H9 (cell line): ENCODE measurements around the gene CHN1. TPM values are rescaled to one million over a fixed set of nuclear protein-coding genes. Genes with fewer than 3 reads are reported as not detected.
A peak's percentile ranks its signal among the peaks of the same experiment; 100 is the strongest.

ENCODE experiments used
- DNase-seq: peaks from one replicate; pipeline ENCODE4 v3.0.0-alpha.2; 2017
- H2AFZ ChIP-seq: one replicate; pipeline ENCODE4 v1.6.1; 2013; ENCODE audit warnings: mild to moderate bottlenecking, low read length, control low read depth, moderate library complexity
- H2AK5ac ChIP-seq: 2 replicates; pipeline ENCODE4 v1.6.1; 2013; ENCODE audit warnings: low read length, control low read depth, mixed read lengths; ENCODE audit not compliant: insufficient read length
- H2BK120ac ChIP-seq: one replicate; pipeline ENCODE4 v1.6.1; 2013; ENCODE audit warnings: low read depth, mild to moderate bottlenecking, low read length, control low read depth, inconsistent platforms; ENCODE audit not compliant: poor library complexity, severe bottlenecking
- H2BK12ac ChIP-seq: 2 replicates; pipeline ENCODE4 v1.6.1; 2013; ENCODE audit warnings: low read length, control low read depth, mixed read lengths, low read depth; ENCODE audit not compliant: insufficient read length
- H2BK15ac ChIP-seq: 2 replicates; pipeline ENCODE4 v1.6.1; 2013; ENCODE audit warnings: low read depth, low read length, control low read depth
- H2BK20ac ChIP-seq: one replicate; pipeline ENCODE4 v1.6.1; 2013; ENCODE audit warnings: low read depth, mild to moderate bottlenecking, low read length, control low read depth, inconsistent platforms; ENCODE audit not compliant: poor library complexity, severe bottlenecking
- H2BK5ac ChIP-seq: 2 replicates; pipeline ENCODE4 v1.6.1; 2013; ENCODE audit warnings: low read length, control low read depth, mixed read lengths; ENCODE audit not compliant: insufficient read length
- H3K14ac ChIP-seq: 2 replicates; pipeline ENCODE4 v1.6.1; 2013; ENCODE audit warnings: low read length, control low read depth; ENCODE audit not compliant: insufficient read depth
- H3K18ac ChIP-seq: 2 replicates; pipeline ENCODE4 v1.6.1; 2013; ENCODE audit warnings: low read depth, mild to moderate bottlenecking, mixed read lengths, low read length, control low read depth; ENCODE audit not compliant: insufficient read length
- H3K23ac ChIP-seq: 2 replicates; pipeline ENCODE4 v1.6.1; 2013; ENCODE audit warnings: low read length, control low read depth, mixed read lengths, low read depth; ENCODE audit not compliant: insufficient read length
- H3K23me2 ChIP-seq: 2 replicates; pipeline ENCODE4 v1.6.1; 2013; ENCODE audit warnings: low read depth, mild to moderate bottlenecking, mixed read lengths, low read length, control low read depth; ENCODE audit not compliant: insufficient read length, poor library complexity, severe bottlenecking
- H3K27ac ChIP-seq: 2 replicates; pipeline ENCODE4 v1.5.1; 2013; ENCODE audit warnings: low read length, control low read depth, mixed read lengths, low read depth; ENCODE audit not compliant: insufficient read length
- H3K27me3 ChIP-seq: 2 replicates; pipeline ENCODE4 v1.6.1; 2013; ENCODE audit warnings: low read length, control low read depth, inconsistent platforms; ENCODE audit not compliant: insufficient read depth
- H3K4ac ChIP-seq: 2 replicates; pipeline ENCODE4 v1.6.1; 2013; ENCODE audit warnings: low read depth, mild to moderate bottlenecking, control low read depth, inconsistent platforms, low read length, moderate library complexity
- H3K4me1 ChIP-seq: 2 replicates; pipeline ENCODE4 v1.6.1; 2013; ENCODE audit warnings: low read length, control low read depth, inconsistent platforms; ENCODE audit not compliant: insufficient read depth
- H3K4me2 ChIP-seq: 2 replicates; pipeline ENCODE4 v1.6.1; 2013; ENCODE audit warnings: low read length, control low read depth, mixed read lengths; ENCODE audit not compliant: insufficient read length, insufficient read depth
- H3K56ac ChIP-seq: 2 replicates; pipeline ENCODE4 v1.6.1; 2013; ENCODE audit warnings: low read depth, mild to moderate bottlenecking, mixed read lengths, low read length, control low read depth; ENCODE audit not compliant: insufficient read length
- H3K79me1 ChIP-seq: 2 replicates; pipeline ENCODE4 v1.6.1; 2013; ENCODE audit warnings: low read depth, mild to moderate bottlenecking, moderate library complexity, low read length, control low read depth, inconsistent platforms; ENCODE audit not compliant: insufficient read depth, poor library complexity, severe bottlenecking
- H3K79me2 ChIP-seq: 2 replicates; pipeline ENCODE4 v1.6.1; 2013; ENCODE audit warnings: low read length, control low read depth, inconsistent platforms; ENCODE audit not compliant: insufficient read depth
- H3K9ac ChIP-seq: 2 replicates; pipeline ENCODE4 v1.6.1; 2013; ENCODE audit warnings: low read length, control low read depth, mixed read lengths; ENCODE audit not compliant: insufficient read length; ENCODE audit errors: extremely low read depth
- H3K9me3 ChIP-seq: one replicate; pipeline ENCODE4 v1.6.1; 2013; ENCODE audit warnings: low read depth, low read length, inconsistent platforms; ENCODE audit not compliant: control insufficient read depth
- H3T11ph ChIP-seq: one replicate; pipeline ENCODE4 v1.6.1; 2013; ENCODE audit warnings: mild to moderate bottlenecking, low read length, control low read depth, inconsistent platforms
- H4K20me1 ChIP-seq: one replicate; pipeline ENCODE4 v1.6.1; 2013; ENCODE audit not compliant: control insufficient read depth, insufficient read length, insufficient read depth
- H4K5ac ChIP-seq: 2 replicates; pipeline ENCODE4 v1.6.1; 2013; ENCODE audit warnings: low read depth, mild to moderate bottlenecking, mixed read lengths, low read length, control low read depth; ENCODE audit not compliant: insufficient read length
- H4K8ac ChIP-seq: replicated peaks from 2 replicates; pipeline ENCODE4 v1.6.1; 2013; ENCODE audit warnings: low read length, control low read depth, mixed read lengths, low read depth; ENCODE audit not compliant: insufficient read length
- H4K91ac ChIP-seq: 2 replicates; pipeline ENCODE4 v1.6.1; 2013; ENCODE audit warnings: low read depth, mild to moderate bottlenecking, moderate library complexity, mixed read lengths, low read length, control low read depth; ENCODE audit not compliant: insufficient read length
- H3K27ac Mint-ChIP-seq, 3 experiments: 2 replicates in 2 of 3; 3 replicates in 1 of 3; pipeline ENCODE4 v1.8.0; 2020 to 2021; ENCODE audit warnings: mixed read lengths in 3 of 3, mild to moderate bottlenecking in 1 of 3, moderate library complexity in 1 of 3
- H3K27me3 Mint-ChIP-seq: 2 replicates; pipeline ENCODE4 v1.8.0; 2021; ENCODE audit warnings: low read depth, mild to moderate bottlenecking, moderate library complexity, mixed read lengths
- H3K36me3 Mint-ChIP-seq, 3 experiments: 2 replicates in 2 of 3; 3 replicates in 1 of 3; pipeline ENCODE4 v1.8.0; 2020 to 2021; ENCODE audit warnings: low read depth in 3 of 3, mixed read lengths in 3 of 3; ENCODE audit not compliant: insufficient read depth in 1 of 3
- H3K4me1 Mint-ChIP-seq, 2 experiments: 2 replicates each; pipeline ENCODE4 v1.8.0; 2020; ENCODE audit warnings: mixed read lengths in 2 of 2
- H3K4me3 Mint-ChIP-seq, 2 experiments: 2 replicates in 1 of 2; 3 replicates in 1 of 2; pipeline ENCODE4 v1.8.0; 2020 to 2021; ENCODE audit warnings: mild to moderate bottlenecking in 2 of 2, mixed read lengths in 2 of 2, moderate library complexity in 1 of 2
- H3K9me3 Mint-ChIP-seq, 2 experiments: 2 replicates in 1 of 2; 3 replicates in 1 of 2; pipeline ENCODE4 v1.8.0; 2020; ENCODE audit warnings: mild to moderate bottlenecking in 2 of 2, mixed read lengths in 2 of 2, moderate library complexity in 1 of 2
- WGBS: extraction: QIAGEN DNeasy Blood & Tissue Kit; methylation state at CpG from one replicate; pipeline ENCODE4 v1.1.7; 2013; ENCODE audit warnings: missing lambda C conversion rate, low lambda C conversion rate, mixed read lengths; ENCODE audit not compliant: insufficient read length; ENCODE audit errors: extremely low coverage; 5-methylcytosine and 5-hydroxymethylcytosine counted together
- total RNA-seq: library from RNA; stranded (reverse); gene quantifications from 2 replicates; pipeline ENCODE4 v1.2.1, GENCODE V29; 2021
- TF ChIP-seq, protein P1 (sequence below): fragments of 200-600 bp; sonication (generic); conservative IDR thresholded peaks from 3 replicates; pipeline ENCODE4 v1.8.0; 2021; ENCODE audit warnings: antibody characterized with exemption, mild to moderate bottlenecking

Gene CHN1
- total RNA-seq, 1 experiment from 2014 or later, result 33.9 TPM

DNA sequence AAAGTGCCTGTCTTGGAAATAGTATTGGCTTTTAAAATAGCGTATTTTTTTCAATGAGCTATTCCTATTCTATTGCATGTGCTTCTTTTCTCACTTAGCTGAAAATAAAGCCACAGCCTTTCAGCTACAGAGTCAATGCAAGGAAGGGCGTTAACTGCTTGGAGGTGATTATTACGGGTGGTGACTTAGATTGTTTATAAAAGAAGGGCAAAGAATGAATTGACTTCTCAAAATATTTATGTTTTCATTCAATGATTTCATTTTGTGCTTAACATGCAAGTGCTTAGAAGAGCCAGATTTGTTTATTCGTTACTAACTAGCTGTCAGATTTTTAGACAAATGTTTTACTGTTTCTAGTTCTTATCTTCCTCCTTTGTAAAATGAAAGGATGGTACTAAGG is 2.8 kb upstream of the CHN1 start:
- H3K79me1 ChIP-seq, result no peaks in the 10 kb centered on the region
- no peak overlapping the region for H2AFZ ChIP-seq
- no peak overlapping the region for H4K8ac ChIP-seq
- Mint-ChIP-seq H3K4me3 (no peak overlapping the region), H3K4me1 (peaks cover 30 to 34% of the 10 kb centered on the region in 2 experiments), H3K27me3 (no peaks in the 10 kb centered on the region; the same call in none of the 2 replicates), H3K9me3 (no peaks in the 10 kb centered on the region; a peak in 1 of 5 replicates), H3K36me3 (peaks cover 0 to 1% (median 0%) of the 10 kb centered on the region in 3 experiments; a peak in 1 of 7 replicates), H3K27ac (peak overlapping the region in 1 of 3 experiments; percentile 46; a peak in 2 of 7 replicates)
- no peaks in the 10 kb centered on the region for H3K9me3 ChIP-seq
- H4K5ac ChIP-seq, result no peak overlapping the region
- H3K79me2 ChIP-seq, result peaks cover 2% of the 10 kb centered on the region; the same call in 1 of the 2 replicates
- no peak overlapping the region for H2AK5ac ChIP-seq
- no peak overlapping the region for H3K4me2 ChIP-seq
- H3K4ac ChIP-seq, result no peak overlapping the region
- H3K9ac ChIP-seq, result no peak overlapping the region
- no peaks in the 10 kb centered on the region for H4K20me1 ChIP-seq
- H3K56ac ChIP-seq, result no peak overlapping the region
- H3K23ac ChIP-seq, result no peak overlapping the region
- H3K27ac ChIP-seq, result no peak overlapping the region
- WGBS, result no CpG with 5 or more reads among the region's 4 CpGs
- H2BK15ac ChIP-seq, result no peak overlapping the region
- no peak for DNase-seq
- no peak overlapping the region for H2BK5ac ChIP-seq
- H2BK12ac ChIP-seq, result no peak overlapping the region
- H3K27me3 ChIP-seq, result no peaks in the 10 kb centered on the region
- TF ChIP-seq, protein P1, sequence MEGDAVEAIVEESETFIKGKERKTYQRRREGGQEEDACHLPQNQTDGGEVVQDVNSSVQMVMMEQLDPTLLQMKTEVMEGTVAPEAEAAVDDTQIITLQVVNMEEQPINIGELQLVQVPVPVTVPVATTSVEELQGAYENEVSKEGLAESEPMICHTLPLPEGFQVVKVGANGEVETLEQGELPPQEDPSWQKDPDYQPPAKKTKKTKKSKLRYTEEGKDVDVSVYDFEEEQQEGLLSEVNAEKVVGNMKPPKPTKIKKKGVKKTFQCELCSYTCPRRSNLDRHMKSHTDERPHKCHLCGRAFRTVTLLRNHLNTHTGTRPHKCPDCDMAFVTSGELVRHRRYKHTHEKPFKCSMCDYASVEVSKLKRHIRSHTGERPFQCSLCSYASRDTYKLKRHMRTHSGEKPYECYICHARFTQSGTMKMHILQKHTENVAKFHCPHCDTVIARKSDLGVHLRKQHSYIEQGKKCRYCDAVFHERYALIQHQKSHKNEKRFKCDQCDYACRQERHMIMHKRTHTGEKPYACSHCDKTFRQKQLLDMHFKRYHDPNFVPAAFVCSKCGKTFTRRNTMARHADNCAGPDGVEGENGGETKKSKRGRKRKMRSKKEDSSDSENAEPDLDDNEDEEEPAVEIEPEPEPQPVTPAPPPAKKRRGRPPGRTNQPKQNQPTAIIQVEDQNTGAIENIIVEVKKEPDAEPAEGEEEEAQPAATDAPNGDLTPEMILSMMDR, result no peak
- H2BK20ac ChIP-seq, result no peak overlapping the region
- no peak overlapping the region for H4K91ac ChIP-seq
- H3T11ph ChIP-seq, result no peak overlapping the region
- H3K4me1 ChIP-seq, result no peaks in the 10 kb centered on the region
- H2BK120ac ChIP-seq, result no peak overlapping the region
- no peak overlapping the region for H3K14ac ChIP-seq
- H3K23me2 ChIP-seq, result peaks cover 3% of the 10 kb centered on the region
- H3K18ac ChIP-seq, result no peak overlapping the region
